Activated naive CD8-positive, alpha-beta T cell treated with anti-CD3 and anti-CD28 coated beads, Interleukin-2, amount 10 ng/mL, durations not matched to agents 7 days and 5 days (primary cell): ENCODE results near the gene FGF21. TPM values are rescaled to one million over a fixed set of nuclear protein-coding genes. Genes with fewer than 3 reads are reported as not detected.
"Not testable (repeated sequence)": the region's sequence is repeated elsewhere in the genome, so short reads cannot be mapped to it uniquely, and the experiment has no call there.

Experiments used
- ATAC-seq: fragments of 150-1000 bp; cut with Tn5 transposase; one replicate; pipeline ENCODE4 v1.10.0; 2021; ENCODE audit warnings: low read depth, moderate library complexity
- POLR2A ChIA-PET: fragments of 350-600 bp; sonication (Branson Sonifier 250); formaldehyde crosslinking; loops from one replicate; lab custom pipeline; 2021; ENCODE audit warnings: antibody characterized with exemption; lab: Charles Lee
- DNase-seq: peaks from one replicate; pipeline ENCODE4 v3.0.0; 2021
- H3K27ac Mint-ChIP-seq: one replicate; pipeline ENCODE4 v1.8.0; 2022; ENCODE audit warnings: mild to moderate bottlenecking, mixed read lengths
- H3K27me3 Mint-ChIP-seq: one replicate; pipeline ENCODE4 v1.8.0; 2022; ENCODE audit warnings: mild to moderate bottlenecking, moderate library complexity, mixed read lengths
- H3K36me3 Mint-ChIP-seq: one replicate; pipeline ENCODE4 v1.8.0; 2021; ENCODE audit warnings: mild to moderate bottlenecking, mixed read lengths
- H3K4me1 Mint-ChIP-seq: one replicate; pipeline ENCODE4 v1.8.0; 2021; ENCODE audit warnings: mixed read lengths
- H3K4me3 Mint-ChIP-seq: one replicate; pipeline ENCODE4 v1.8.0; 2022; ENCODE audit warnings: mild to moderate bottlenecking, moderate library complexity, mixed read lengths
- H3K9me3 Mint-ChIP-seq: one replicate; pipeline ENCODE4 v1.8.0; 2021; ENCODE audit warnings: mixed read lengths
- total RNA-seq, 2 experiments: library from RNA; stranded (reverse); gene quantifications; one replicate each; pipeline ENCODE4 v1.2.3, GENCODE V29; 2021

FGF21 gene
- total RNA-seq, 2 experiments from 2014 or later: not detected

DNA sequence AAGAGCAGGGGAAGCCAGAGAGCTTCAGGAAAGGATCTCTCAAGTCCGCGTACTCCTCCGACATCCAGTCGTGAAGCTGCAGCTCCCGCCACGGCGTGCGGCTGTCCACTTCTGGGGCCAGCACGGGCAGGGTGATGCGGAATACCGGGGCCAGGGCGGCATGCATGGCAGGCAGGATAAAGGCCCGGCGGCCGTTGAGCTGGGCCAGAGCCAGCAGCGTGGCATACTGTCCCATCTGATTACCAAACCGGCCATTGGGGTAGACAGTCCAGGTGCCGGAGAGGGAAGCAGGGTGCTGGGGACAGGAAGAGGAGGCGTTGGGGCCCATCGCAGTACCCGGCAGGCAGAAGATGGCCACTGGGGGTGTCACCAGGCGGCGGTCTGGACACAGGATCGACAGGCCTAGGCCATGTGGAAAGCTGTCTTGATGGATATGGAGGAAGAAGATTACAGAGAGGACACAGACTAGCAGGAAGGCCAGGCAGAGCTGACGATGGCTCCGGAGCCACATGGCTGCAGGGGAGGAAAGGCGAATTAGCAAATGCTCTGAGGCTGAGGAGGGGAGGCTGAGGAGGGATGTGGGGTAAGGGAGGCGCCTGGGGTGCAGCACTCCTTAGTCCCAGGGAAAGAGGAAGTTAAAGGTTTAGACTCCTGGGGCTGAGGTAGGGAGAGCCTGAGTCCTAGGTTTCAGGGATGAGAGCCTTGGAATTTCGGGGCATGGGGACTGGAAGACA, 4.4 kb upstream of the FGF21 start:
- H3K27ac Mint-ChIP-seq: no peak overlapping the region
- no peaks in the 10 kb centered on the region for H3K36me3 Mint-ChIP-seq
- ATAC-seq (no peak), DNase-seq (no peak)
- H3K9me3 Mint-ChIP-seq: no peaks in the 10 kb centered on the region
- peaks cover 41% of the 10 kb centered on the region for H3K27me3 Mint-ChIP-seq
- H3K4me1 Mint-ChIP-seq: peaks cover 20% of the 10 kb centered on the region
- peak overlapping the region; percentile 7 for H3K4me3 Mint-ChIP-seq
- POLR2A ChIA-PET: no interaction called here

DNA sequence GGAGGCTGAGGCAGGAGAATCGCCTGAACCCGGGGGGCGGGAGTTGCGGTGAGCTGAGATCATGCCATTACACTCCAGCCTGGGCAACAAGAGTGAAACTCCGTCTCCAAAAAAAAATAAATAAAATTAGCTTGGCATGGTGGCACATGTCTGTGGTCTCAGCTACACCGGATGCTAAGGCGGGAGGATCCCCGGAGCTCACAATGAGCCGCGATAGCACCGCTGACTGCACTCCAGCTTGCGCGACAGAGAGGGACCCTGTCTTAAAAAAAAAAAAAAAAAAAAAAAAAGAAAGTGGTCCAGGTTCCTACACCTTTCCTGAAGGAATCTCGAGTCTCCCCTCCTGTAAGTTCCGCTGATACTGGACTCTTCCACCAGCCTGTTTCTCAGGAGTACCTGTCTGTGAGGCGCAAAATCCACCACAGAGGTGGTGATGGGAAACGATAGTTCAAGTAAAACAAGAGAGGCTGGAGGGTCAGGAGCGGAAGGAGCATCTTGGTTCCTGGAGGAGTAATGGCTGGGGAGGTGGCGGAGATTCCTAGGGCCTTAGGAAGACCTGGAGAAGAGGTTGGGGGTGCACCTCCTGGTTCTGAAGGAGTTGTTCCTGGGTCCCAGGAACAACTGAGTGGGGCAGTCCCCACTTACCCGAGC, 3.4 kb upstream of the FGF21 start:
- ATAC-seq: peak; percentile 21
- peak overlapping the region; percentile 72 for H3K4me3 Mint-ChIP-seq
- no peaks in the 10 kb centered on the region for H3K36me3 Mint-ChIP-seq
- H3K9me3 Mint-ChIP-seq: no peaks in the 10 kb centered on the region
- POLR2A ChIA-PET: interaction anchor here (0.5 to 0.6 kb wide), 3 partner anchors 12 to 208 kb away, joined by 3 to 4 read pairs (median 3); no protein-coding TSS in a partner anchor
- H3K4me1 Mint-ChIP-seq: peaks cover 17% of the 10 kb centered on the region
- no peak overlapping the region for H3K27ac Mint-ChIP-seq
- DNase-seq: no peak
- H3K27me3 Mint-ChIP-seq: peaks cover 35% of the 10 kb centered on the region

DNA sequence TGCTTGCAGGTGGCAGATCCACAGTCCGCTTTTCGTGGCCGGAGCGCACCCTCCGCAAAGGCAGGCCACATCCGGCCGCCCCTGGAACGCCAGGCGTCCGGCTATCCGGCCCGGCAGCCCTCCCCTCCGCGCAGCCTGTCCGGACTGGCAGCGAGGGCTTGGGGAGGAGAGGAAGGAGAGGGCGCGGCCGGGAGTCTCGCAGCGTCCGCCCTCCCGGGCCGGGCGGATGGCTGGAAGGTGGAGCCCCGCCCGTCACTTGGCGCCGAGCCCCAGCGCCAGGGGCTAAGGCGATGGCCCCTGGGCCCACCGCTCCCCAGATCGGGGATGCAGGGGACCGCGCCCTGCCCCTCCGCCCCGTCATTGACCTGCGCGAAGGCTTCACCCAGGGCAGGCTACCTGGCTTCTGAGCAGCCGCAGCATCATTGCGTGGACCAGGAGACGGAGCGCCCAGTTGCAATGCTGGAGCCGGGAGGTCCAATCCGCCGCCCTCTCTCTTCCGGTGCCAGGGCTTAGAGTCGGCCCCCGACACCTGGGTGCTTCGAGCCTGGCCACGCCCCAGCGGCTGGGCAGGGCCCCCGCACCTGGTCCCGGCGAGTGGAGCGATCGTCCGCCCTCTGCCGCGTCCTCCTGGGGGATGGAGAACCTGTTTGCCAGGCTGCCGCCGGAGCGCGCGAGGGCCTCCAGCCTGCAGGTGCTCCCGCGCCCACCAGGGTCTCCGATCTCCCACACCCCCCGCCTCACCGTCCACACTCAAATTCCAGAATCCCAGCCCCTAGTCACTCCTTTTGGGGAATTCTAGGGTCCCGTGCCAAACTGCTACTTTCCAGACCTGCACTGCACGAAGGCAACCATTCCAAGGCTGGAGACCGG, 2.6 kb upstream of the FGF21 start, which contains the start of gene FUT1:
Gene FUT1, minus strand, starts transcription at position 146 of the 870 bp plus-strand sequence. CDS start 1,360 bp downstream, outside the sequence.
- ATAC-seq: peak; percentile 72
- no peaks in the 10 kb centered on the region for H3K36me3 Mint-ChIP-seq
- POLR2A ChIA-PET: no interaction called here

DNA sequence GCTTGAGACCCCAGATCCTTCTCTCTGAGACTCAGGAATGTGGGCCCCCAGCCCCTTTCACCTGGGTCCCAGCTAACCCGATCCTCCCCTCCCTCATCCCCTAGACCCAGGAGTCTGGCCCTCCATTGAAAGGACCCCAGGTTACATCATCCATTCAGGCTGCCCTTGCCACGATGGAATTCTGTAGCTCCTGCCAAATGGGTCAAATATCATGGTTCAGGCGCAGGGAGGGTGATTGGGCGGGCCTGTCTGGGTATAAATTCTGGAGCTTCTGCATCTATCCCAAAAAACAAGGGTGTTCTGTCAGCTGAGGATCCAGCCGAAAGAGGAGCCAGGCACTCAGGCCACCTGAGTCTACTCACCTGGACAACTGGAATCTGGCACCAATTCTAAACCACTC, 463 bp downstream of the FGF21 start:
- H3K4me3 Mint-ChIP-seq: no peak overlapping the region
- no peak overlapping the region for H3K27ac Mint-ChIP-seq
- peaks cover 21% of the 10 kb centered on the region for H3K4me1 Mint-ChIP-seq
- no peaks in the 10 kb centered on the region for H3K9me3 Mint-ChIP-seq
- H3K27me3 Mint-ChIP-seq: peaks cover 35% of the 10 kb centered on the region
- no peaks in the 10 kb centered on the region for H3K36me3 Mint-ChIP-seq
- POLR2A ChIA-PET: interaction anchor here (0.6 kb wide), 1 partner anchor 210 kb away, joined by 3 read pairs; no protein-coding TSS in a partner anchor
- ATAC-seq: no peak
- DNase-seq: no peak

More for the DNA sequence above, 2.6 kb upstream of the FGF21 start, which contains the start of gene FUT1:
- Mint-ChIP-seq H3K4me3 (peak within 1 kb of the TSS; percentile 77), H3K4me1 (peaks cover 15% of the 10 kb centered on the region), H3K27me3 (peaks cover 35% of the 10 kb centered on the region), H3K27ac (no peak within 1 kb of the TSS), H3K9me3 (no peaks in the 10 kb centered on the region)
- peak; percentile 62 for DNase-seq

DNA sequence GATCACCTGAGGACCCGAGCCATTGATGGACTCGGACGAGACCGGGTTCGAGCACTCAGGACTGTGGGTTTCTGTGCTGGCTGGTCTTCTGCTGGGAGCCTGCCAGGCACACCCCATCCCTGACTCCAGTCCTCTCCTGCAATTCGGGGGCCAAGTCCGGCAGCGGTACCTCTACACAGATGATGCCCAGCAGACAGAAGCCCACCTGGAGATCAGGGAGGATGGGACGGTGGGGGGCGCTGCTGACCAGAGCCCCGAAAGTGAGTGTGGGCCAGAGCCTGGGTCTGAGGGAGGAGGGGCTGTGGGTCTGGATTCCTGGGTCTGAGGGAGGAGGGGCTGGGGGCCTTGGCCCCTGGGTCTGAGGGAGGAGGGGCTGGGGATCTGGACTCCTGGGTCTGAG, 888 bp downstream of the FGF21 start:
- ATAC-seq: no peak

DNA sequence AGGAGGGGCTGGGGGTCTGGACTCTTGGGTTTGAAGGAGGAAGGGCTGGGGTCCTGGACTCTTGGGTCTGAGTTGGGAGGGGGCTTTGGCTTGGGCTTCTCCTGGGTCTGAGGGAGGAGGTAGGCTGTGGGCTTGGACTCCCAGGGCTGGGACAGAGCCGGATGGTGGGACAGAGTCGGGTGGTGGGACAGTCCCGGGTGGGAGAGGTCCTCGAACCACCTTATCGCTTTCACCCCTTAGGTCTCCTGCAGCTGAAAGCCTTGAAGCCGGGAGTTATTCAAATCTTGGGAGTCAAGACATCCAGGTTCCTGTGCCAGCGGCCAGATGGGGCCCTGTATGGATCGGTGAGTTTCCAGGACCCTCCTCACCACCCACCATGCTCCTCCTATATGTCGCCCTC, 1.4 kb downstream of the FGF21 start:
- H3K9me3 Mint-ChIP-seq: no peaks in the 10 kb centered on the region
- DNase-seq (no peak), ATAC-seq (no peak)
- H3K27ac Mint-ChIP-seq: no peak overlapping the region
- H3K36me3 Mint-ChIP-seq: no peaks in the 10 kb centered on the region
- POLR2A ChIA-PET: no interaction called here
- H3K4me1 Mint-ChIP-seq: peaks cover 19% of the 10 kb centered on the region
- peaks cover 26% of the 10 kb centered on the region for H3K27me3 Mint-ChIP-seq
- H3K4me3 Mint-ChIP-seq: no peak overlapping the region

More for the DNA sequence above, 888 bp downstream of the FGF21 start:
- H3K4me3 Mint-ChIP-seq: no peak overlapping the region
- H3K36me3 Mint-ChIP-seq: no peaks in the 10 kb centered on the region
- H3K27ac Mint-ChIP-seq: no peak overlapping the region
- no peaks in the 10 kb centered on the region for H3K9me3 Mint-ChIP-seq
- H3K27me3 Mint-ChIP-seq: peaks cover 31% of the 10 kb centered on the region
- no peak for DNase-seq
- POLR2A ChIA-PET: interaction anchor here (0.6 kb wide), 1 partner anchor 210 kb away, joined by 3 read pairs; no protein-coding TSS in a partner anchor
- peaks cover 21% of the 10 kb centered on the region for H3K4me1 Mint-ChIP-seq

DNA sequence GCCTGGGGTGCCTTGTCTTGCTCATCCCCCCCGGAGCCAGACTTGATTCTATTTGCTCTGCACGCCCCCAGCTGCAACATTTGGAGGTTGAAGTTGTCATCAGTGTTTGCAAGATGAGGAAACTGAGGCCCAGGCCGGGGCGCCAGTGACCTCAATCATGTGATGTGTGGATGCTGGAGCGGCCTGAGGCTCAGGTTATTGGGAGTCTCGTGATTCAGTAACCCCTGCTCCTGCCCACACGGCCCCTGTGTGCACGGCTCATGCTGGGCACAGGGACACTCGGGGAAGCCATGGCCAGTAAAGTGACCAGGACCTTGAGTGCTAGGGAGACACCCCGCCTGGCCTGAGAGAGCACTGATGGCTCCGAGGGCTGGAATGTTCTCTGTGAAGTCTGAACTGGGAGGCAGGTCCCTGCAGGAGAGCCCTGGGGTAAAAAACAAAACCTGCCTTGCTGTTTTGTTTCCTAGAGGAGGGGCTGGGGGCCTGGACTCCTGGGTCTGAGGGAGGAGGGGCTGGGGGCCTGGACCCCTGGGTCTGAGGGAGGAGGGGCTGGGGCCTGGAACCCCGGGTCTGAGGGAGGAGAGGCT, 1.9 kb downstream of the FGF21 start:
- Mint-ChIP-seq H3K4me1 (peaks cover 17% of the 10 kb centered on the region), H3K4me3 (no peak overlapping the region), H3K36me3 (no peaks in the 10 kb centered on the region), H3K9me3 (no peaks in the 10 kb centered on the region), H3K27ac (no peak overlapping the region), H3K27me3 (peaks cover 22% of the 10 kb centered on the region)
- POLR2A ChIA-PET: no interaction called here
- ATAC-seq: no peak
- DNase-seq: no peak

DNA sequence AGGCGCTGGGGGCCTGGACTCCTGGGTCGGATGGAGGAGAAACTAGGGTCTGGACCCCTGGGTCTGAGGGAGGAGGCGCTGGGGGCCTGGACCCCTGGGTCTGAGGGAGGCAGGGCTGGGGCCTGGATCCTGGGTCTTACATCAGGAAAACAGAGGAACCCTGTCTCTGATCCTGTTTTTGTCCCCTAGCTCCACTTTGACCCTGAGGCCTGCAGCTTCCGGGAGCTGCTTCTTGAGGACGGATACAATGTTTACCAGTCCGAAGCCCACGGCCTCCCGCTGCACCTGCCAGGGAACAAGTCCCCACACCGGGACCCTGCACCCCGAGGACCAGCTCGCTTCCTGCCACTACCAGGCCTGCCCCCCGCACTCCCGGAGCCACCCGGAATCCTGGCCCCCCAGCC, 2.4 kb downstream of the FGF21 start:
- no peak overlapping the region for H3K4me3 Mint-ChIP-seq
- ATAC-seq: no peak
- H3K4me1 Mint-ChIP-seq: peaks cover 16% of the 10 kb centered on the region
- POLR2A ChIA-PET: no interaction called here
- no peaks in the 10 kb centered on the region for H3K9me3 Mint-ChIP-seq
- peaks cover 25% of the 10 kb centered on the region for H3K27me3 Mint-ChIP-seq
- DNase-seq: no peak
- H3K36me3 Mint-ChIP-seq: no peaks in the 10 kb centered on the region
- H3K27ac Mint-ChIP-seq: no peak overlapping the region

DNA sequence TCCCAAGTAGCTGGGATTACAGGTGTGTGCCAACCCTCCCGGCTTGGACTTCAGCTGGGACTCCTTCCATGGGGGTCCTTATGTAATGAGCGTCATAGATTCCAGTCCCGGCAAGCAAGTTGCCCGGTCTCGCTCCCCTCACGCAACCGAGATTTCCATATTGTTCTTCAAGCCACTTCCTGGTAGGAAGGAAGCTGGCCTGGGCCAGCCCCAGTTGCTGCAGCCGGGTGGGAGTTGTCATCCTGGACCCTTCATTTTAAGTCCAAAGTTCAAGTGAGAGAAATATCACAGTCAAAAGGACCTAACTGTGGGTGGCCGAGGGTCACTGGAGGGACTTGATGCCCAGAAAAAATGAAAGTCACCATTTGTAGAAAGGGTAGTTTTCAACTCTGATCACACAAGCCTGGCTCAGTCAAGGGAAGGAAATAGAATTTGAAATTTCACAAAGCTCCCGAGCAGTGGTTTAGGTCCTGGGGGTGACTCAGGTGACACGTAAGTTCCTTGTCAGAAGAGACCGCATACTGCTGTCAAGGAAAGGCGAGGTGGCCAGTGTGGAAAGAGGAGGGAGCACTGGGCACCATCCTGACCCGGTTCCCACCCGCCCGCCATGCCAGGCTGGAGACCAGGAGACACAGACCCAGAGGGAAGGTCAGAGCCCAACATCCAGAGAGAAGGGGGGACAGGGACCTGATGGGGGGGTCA, 5.3 kb downstream of the FGF21 start:
- Mint-ChIP-seq H3K36me3 (no peaks in the 10 kb centered on the region), H3K4me1 (peaks cover 8% of the 10 kb centered on the region), H3K4me3 (peak overlapping the region; percentile 37), H3K27ac (peak overlapping the region; percentile 56), H3K27me3 (peaks cover 8% of the 10 kb centered on the region), H3K9me3 (no peaks in the 10 kb centered on the region)
- ATAC-seq: peak; percentile 22
- no peak for DNase-seq
- POLR2A ChIA-PET: no interaction called here

DNA sequence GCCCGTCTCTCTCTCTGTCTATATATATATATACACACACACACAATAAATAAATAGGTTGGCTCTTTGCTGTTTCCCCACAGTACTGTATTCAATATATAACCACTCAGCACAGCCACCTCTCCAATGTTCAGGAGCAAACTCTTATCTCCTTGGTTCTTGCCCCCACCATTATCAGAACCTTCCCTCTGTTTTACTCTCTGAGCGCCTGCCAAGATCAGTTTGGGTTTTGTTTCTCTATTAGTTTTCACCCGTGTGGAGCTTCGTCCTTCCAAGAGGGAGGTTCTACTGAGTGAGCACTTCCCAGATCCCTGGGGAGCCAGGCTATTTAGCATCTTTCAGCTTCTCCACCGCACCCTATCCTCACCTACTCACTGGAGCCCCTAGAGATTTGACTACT, 10.5 kb downstream of the FGF21 start:
- H3K4me3 Mint-ChIP-seq, POLR2A ChIA-PET, H3K9me3 Mint-ChIP-seq, DNase-seq, H3K4me1 Mint-ChIP-seq, H3K27ac Mint-ChIP-seq, ATAC-seq, H3K36me3 Mint-ChIP-seq: not testable (repeated sequence)
- H3K27me3 Mint-ChIP-seq: peaks cover 24% of the 10 kb centered on the region

DNA sequence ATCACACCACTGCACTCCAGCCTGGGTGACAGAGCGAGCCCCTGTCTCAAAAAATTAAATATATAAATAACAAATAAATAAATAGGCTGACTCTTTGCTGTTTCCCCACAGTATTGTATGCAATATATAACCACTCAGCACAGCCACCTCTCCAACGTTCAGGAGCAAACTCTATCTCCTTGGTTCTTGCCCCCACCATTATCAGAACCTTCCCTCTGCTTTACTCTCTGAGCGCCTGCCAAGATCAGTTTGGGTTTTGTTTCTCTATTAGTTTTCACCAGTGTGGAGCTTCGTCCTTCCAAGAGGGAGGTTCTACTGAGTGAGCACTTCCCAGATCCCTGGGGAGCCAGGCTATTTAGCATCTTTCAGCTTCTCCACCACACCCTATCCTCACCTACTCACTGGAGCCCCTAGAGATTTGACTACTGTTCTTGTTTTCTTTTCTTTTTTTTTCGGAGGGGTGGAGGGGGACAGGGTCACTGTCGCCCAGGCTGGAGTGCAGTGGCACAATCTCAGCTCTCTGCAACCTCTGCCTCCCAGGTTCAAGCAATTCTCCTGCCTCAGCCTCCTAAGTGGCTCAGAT, 12.9 kb downstream of the FGF21 start:
- H3K27ac Mint-ChIP-seq, POLR2A ChIA-PET, H3K4me3 Mint-ChIP-seq, DNase-seq, H3K4me1 Mint-ChIP-seq, H3K9me3 Mint-ChIP-seq, ATAC-seq, H3K36me3 Mint-ChIP-seq: not testable (repeated sequence)
- H3K27me3 Mint-ChIP-seq: peaks cover 19% of the 10 kb centered on the region

DNA sequence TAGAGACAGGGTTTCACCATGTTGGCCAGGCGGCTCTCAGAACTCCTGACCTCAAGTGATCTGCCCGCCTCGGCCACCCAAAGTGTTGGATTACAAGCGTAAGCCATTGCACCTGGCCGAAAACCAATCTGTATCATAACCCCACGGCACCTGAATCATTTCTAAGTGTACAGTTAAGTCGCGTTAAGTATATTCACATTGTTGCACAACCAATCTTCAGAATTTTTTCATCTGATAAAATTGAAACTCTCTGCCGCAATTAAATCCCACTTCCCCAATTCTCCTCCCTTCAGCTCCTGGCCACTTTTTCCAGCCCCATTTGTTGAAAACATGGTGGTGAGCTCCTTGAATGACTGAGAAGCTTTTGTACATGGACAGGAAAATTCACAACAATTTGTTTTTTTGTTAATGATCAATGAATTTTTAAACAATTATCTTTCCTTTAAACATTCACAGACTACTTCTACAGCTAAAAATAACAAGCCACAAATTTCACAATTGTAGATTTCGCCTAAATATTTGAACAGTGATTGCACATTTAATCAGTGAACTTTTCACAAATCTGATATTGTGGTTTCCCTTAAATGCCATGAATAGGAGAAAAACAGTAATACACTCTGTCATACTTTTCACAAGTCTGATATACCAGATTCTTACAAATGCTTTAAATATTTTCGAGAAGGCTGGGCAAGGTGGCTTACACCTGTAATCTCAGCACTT, 13.8 kb downstream of the FGF21 start:
- Mint-ChIP-seq H3K36me3 (no peaks in the 10 kb centered on the region), H3K27ac (no peak overlapping the region), H3K27me3 (peaks cover 19% of the 10 kb centered on the region), H3K4me1 (no peaks in the 10 kb centered on the region), H3K9me3 (no peaks in the 10 kb centered on the region), H3K4me3 (no peak overlapping the region)
- ATAC-seq (no peak), DNase-seq (no peak)
- POLR2A ChIA-PET: no interaction called here
